ENCODE measurements around the gene LACTBL1. TPM values are rescaled to one million over a fixed set of nuclear protein-coding genes. Genes with fewer than 3 reads are reported as not detected.

LACTBL1 gene
- total RNA-seq, 2 experiments from 2014 or later, result not detected

DNA sequence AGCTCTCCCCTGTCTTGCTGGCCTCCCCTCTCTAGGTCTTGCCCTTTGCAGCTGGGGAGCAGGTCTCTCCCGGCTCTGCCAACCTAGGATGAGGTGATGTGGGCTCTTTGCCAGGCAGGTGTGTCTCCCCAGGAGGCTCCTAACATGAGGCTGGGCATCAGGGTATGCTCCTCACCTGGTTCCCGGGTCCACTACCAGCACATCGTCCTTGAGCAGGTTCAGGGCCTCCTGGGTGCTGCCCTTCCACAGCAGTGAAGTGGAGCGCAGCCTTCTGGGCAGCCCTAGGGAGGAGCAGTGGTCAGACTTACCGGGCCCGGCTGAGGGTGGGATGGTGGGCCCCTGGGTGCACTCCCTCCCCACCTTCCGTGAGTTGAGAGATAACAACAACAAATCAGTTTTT, 17.5 kb downstream of the LACTBL1 start:
- Histone ChIP-seq H3K9me2 (ENCODE audit: insufficient read depth, low read length) (no peaks in the 10 kb centered on the region), H3K36me3 (ENCODE audit: insufficient read depth, low read length) (no peaks in the 10 kb centered on the region), H2AFZ (ENCODE audit: low read length) (no peak overlapping the region), H3K4me2 (ENCODE audit: low read length) (no peak overlapping the region), H3K9me3 (ENCODE audit: low read length) (no peaks in the 10 kb centered on the region), H4K20me1 (ENCODE audit: insufficient read depth, low read length) (no peaks in the 10 kb centered on the region), H3K79me2 (ENCODE audit: insufficient read depth, low read depth, low read length) (no peaks in the 10 kb centered on the region), H3K4me1 (ENCODE audit: insufficient read depth, low read length, poor library complexity, severe bottlenecking) (no peaks in the 10 kb centered on the region), H3K27ac (ENCODE audit: low read depth, low read length, poor library complexity, severe bottlenecking) (no peak overlapping the region), H3K4me3 (ENCODE audit: low read depth, low read length, poor library complexity, severe bottlenecking) (no peak overlapping the region)
- no peak for DNase-seq (ENCODE audit: low spot score)
- no peak for TF ChIP-seq EZH2phosphoT487 (IDR thresholded peaks at IDR 0.05; ENCODE audit: borderline replicate concordance, low read depth, low read length)
- TF ChIP-seq, protein P1, sequence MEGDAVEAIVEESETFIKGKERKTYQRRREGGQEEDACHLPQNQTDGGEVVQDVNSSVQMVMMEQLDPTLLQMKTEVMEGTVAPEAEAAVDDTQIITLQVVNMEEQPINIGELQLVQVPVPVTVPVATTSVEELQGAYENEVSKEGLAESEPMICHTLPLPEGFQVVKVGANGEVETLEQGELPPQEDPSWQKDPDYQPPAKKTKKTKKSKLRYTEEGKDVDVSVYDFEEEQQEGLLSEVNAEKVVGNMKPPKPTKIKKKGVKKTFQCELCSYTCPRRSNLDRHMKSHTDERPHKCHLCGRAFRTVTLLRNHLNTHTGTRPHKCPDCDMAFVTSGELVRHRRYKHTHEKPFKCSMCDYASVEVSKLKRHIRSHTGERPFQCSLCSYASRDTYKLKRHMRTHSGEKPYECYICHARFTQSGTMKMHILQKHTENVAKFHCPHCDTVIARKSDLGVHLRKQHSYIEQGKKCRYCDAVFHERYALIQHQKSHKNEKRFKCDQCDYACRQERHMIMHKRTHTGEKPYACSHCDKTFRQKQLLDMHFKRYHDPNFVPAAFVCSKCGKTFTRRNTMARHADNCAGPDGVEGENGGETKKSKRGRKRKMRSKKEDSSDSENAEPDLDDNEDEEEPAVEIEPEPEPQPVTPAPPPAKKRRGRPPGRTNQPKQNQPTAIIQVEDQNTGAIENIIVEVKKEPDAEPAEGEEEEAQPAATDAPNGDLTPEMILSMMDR (conservative IDR thresholded peaks at IDR 0.05; ENCODE audit: low read length), result no peak
- no TSS peak for BruUV-seq (replicated peaks)
- POLR2A ChIA-PET, result interaction anchor here (0.6 to 0.7 kb wide), 2 partner anchors 487 to 504 kb away, joined by 3 to 4 read pairs; no protein-coding TSS in a partner anchor
- intact Hi-C loops (cut with micrococcal nuclease; ENCODE audit: unreplicated experiment), result no loop called here
- CTCF ChIA-PET (ENCODE audit: unreplicated experiment), result no interaction called here

DNA sequence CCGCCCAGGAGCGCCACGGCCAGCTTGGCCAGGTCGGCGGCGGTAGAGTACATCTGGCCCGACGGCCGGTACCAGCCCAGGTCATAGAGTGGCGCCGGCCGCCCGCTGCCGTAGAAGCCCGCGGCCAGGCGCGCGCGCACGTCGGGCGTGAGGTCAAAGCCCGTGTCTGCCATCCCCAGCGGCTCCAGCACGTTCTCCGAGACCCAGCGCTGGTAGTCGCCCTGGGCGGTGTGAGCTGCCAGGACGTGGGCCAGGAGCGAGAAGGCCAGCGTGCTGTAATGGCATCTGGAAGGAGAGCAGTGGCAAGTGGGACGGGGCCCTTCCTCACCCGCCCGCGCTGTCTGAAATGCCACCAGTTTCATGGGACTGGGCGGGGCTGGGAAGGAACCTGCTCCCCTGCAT, 18.9 kb downstream of the LACTBL1 start:
- Histone ChIP-seq H3K79me2 (ENCODE audit: insufficient read depth, low read depth, low read length) (no peaks in the 10 kb centered on the region), H4K20me1 (ENCODE audit: insufficient read depth, low read length) (no peaks in the 10 kb centered on the region), H3K4me2 (ENCODE audit: low read length) (no peak overlapping the region), H3K9me2 (ENCODE audit: insufficient read depth, low read length) (no peaks in the 10 kb centered on the region), H3K36me3 (ENCODE audit: insufficient read depth, low read length) (no peaks in the 10 kb centered on the region), H3K9me3 (ENCODE audit: low read length) (no peaks in the 10 kb centered on the region), H2AFZ (ENCODE audit: low read length) (no peak overlapping the region), H3K4me1 (ENCODE audit: insufficient read depth, low read length, poor library complexity, severe bottlenecking) (no peaks in the 10 kb centered on the region), H3K4me3 (ENCODE audit: low read depth, low read length, poor library complexity, severe bottlenecking) (no peak overlapping the region), H3K27ac (ENCODE audit: low read depth, low read length, poor library complexity, severe bottlenecking) (no peak overlapping the region)
- ChIA-PET CTCF (ENCODE audit: unreplicated experiment) (no interaction called here), POLR2A (no interaction called here)
- no peak for TF ChIP-seq EZH2phosphoT487 (IDR thresholded peaks at IDR 0.05; ENCODE audit: borderline replicate concordance, low read depth, low read length)
- TF ChIP-seq, protein P1 (conservative IDR thresholded peaks at IDR 0.05; ENCODE audit: low read length), result no peak
- no peak for DNase-seq (ENCODE audit: low spot score)
- intact Hi-C loops (cut with micrococcal nuclease; ENCODE audit: unreplicated experiment), result no loop called here
- BruUV-seq (replicated peaks), result no TSS peak

DNA sequence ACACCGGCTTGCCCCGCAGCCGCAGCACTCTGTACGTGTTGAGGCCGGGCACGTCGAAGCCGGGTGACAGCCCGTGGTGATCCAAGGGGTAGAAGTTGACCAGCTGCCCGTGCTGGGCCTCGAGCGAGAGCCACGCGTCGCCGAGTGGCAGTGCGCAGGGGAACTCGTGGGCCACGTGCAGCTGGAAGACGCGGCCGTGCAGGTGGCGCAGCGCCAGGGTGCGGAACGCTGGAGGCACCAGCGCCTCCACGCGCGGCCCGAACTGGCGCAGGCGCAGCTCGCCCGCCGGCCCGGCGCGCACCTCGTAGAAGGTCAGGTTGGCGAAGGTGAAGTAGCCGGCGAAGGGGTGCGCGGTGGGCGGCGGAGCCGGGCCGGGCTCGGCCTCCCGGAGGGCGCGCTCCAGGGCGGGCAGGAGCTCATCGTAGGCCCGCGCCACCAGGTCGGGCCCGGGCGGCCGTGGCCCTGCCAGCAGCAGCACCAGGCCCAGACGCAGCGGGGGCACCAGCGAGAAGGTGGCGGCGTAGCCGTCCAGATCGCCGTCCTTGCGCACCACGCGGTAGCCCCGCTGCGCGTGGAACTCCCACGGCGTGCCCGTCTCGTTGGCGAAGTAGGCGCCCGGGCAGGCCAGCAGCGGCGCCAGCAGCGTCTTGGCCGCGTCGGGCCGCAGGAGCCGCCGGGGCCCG, 19.5 kb downstream of the LACTBL1 start:
- Histone ChIP-seq H4K20me1 (ENCODE audit: insufficient read depth, low read length) (no peaks in the 10 kb centered on the region), H3K4me1 (ENCODE audit: insufficient read depth, low read length, poor library complexity, severe bottlenecking) (no peaks in the 10 kb centered on the region), H3K79me2 (ENCODE audit: insufficient read depth, low read depth, low read length) (no peaks in the 10 kb centered on the region), H2AFZ (ENCODE audit: low read length) (no peak overlapping the region), H3K27ac (ENCODE audit: low read depth, low read length, poor library complexity, severe bottlenecking) (no peak overlapping the region), H3K4me2 (ENCODE audit: low read length) (no peak overlapping the region), H3K36me3 (ENCODE audit: insufficient read depth, low read length) (no peaks in the 10 kb centered on the region), H3K9me2 (ENCODE audit: insufficient read depth, low read length) (no peaks in the 10 kb centered on the region), H3K4me3 (ENCODE audit: low read depth, low read length, poor library complexity, severe bottlenecking) (no peak overlapping the region), H3K9me3 (ENCODE audit: low read length) (no peaks in the 10 kb centered on the region)
- no peak for DNase-seq (ENCODE audit: low spot score)
- POLR2A ChIA-PET, result no interaction called here
- intact Hi-C loops (cut with micrococcal nuclease; ENCODE audit: unreplicated experiment), result no loop called here
- CTCF ChIA-PET (ENCODE audit: unreplicated experiment), result no interaction called here
- TF ChIP-seq EZH2phosphoT487 (IDR thresholded peaks at IDR 0.05; ENCODE audit: borderline replicate concordance, low read depth, low read length), result no peak
- TF ChIP-seq, protein P1 (conservative IDR thresholded peaks at IDR 0.05; ENCODE audit: low read length), result no peak
- BruUV-seq (replicated peaks), result no TSS peak
